ENCODE results near the gene R3HDM1. TPM values are rescaled to one million over a fixed set of nuclear protein-coding genes. Genes with fewer than 3 reads are reported as not detected.

R3HDM1 gene
- total RNA-seq, 4 donors from 2014 or later = 13.4 to 23.8 (median 20.1) TPM

DNA sequence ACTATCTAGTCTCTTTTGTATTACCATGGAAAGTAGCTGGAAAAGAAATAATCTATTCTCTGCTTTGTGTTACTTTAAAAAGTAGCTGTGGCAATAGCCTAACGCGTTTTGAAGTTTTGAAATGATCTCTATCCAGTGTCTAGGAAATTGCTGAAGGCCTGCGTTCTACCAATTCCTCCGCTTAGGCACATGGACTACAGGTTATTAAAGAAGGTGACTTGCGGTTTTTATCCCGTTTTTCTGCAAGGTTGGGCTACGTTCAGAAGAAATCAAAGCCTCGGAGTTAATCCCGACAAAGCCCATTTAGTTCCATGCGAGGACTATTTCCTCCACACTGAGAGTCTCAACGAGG, 209.7 kb downstream of the R3HDM1 start:
- no peak for DNase-seq
- WGBS, 2 donors = 81 to 84% methylated on average over 11 of the region's 11 CpGs
- Histone ChIP-seq H3K9me3 (no peaks in the 10 kb centered on the region), H3K4me1 (peaks cover 0 to 30% (median 25%) of the 10 kb centered on the region in 3 donors), H3K27ac (peak overlapping the region in 3 of 4 donors; percentile 95 to 100 (median 100)), H3K36me3 (no peaks in the 10 kb centered on the region), H3K4me3 (peak overlapping the region in 2 of 4 donors; percentile 95 to 97), H3K27me3 (no peaks in the 10 kb centered on the region)
- TF ChIP-seq, protein P1, sequence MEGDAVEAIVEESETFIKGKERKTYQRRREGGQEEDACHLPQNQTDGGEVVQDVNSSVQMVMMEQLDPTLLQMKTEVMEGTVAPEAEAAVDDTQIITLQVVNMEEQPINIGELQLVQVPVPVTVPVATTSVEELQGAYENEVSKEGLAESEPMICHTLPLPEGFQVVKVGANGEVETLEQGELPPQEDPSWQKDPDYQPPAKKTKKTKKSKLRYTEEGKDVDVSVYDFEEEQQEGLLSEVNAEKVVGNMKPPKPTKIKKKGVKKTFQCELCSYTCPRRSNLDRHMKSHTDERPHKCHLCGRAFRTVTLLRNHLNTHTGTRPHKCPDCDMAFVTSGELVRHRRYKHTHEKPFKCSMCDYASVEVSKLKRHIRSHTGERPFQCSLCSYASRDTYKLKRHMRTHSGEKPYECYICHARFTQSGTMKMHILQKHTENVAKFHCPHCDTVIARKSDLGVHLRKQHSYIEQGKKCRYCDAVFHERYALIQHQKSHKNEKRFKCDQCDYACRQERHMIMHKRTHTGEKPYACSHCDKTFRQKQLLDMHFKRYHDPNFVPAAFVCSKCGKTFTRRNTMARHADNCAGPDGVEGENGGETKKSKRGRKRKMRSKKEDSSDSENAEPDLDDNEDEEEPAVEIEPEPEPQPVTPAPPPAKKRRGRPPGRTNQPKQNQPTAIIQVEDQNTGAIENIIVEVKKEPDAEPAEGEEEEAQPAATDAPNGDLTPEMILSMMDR (IDR thresholded peaks at IDR 0.05) = no peak
- no peak for TF ChIP-seq POLR2A (IDR thresholded peaks at IDR 0.05)
- intact Hi-C loops (cut with DNase I) = no loop called here

DNA sequence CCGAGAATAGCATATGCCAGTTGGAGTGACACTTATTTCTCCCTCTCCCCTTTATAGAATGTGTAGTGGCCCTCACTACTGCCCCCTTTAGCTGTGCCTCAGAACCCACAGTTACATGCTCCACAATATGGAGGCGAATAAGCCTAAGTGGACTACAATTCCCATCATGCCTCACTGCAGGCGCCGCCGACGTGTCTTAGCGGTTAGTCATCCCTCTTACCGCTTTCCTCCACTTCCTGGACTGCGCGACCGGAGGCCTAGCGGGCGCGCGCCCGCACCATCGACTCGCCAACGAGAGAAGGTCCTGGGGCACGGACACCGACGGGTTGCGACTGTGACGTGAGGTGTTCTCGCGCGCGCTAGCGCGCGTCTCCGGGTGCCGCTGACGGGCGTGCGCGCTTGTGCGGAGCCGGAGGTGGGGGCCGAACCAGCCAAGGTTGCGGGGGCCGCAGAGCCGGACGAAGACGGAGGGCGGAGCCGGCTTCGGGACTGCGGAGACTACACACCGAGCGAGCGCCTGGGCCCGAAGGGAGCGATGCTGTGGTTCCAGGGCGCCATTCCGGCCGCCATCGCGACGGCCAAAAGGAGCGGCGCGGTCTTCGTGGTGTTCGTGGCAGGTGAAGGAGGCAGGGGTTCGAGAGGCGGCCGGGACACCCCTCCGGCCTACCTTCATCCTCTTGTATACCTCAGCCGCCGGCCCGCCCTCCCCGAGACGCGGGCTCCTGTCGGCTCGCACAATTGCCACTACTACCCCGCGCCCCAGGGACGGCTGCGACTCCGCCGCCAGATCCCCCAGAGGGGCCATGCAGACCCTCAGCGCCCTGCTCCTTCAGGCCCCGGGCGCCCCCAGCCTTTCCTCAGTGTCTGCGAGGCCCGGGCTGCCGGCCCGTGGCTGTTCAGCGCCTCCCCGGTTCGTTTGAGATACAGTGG, 210.4 kb downstream of the R3HDM1 start, which contains the start of gene UBXN4:
Gene UBXN4, plus strand, starts transcription at position 461 of the 930 bp plus-strand sequence. Its CDS starts 75 bp downstream, at position 536.
- peak; percentile 85 for DNase-seq
- Histone ChIP-seq H3K36me3 (no peaks in the 10 kb centered on the region), H3K4me3 (peak within 1 kb of the TSS; percentile 77 to 98 (median 96)), H3K4me1 (peaks cover 0 to 37% (median 25%) of the 10 kb centered on the region in 3 donors), H3K27ac (peak within 1 kb of the TSS; percentile 95 to 100 (median 100)), H3K9me3 (no peaks in the 10 kb centered on the region), H3K27me3 (no peaks in the 10 kb centered on the region)
- WGBS, 2 donors = 1% methylated on average over 33 to 45 of the region's 93 CpGs
- TF ChIP-seq, protein P1 (IDR thresholded peaks at IDR 0.05) = peak in 2 of 6 experiments; percentile 31 to 33
- TF ChIP-seq POLR2A (IDR thresholded peaks at IDR 0.05) = peak in 3 of 4 donors; percentile 46 to 95 (median 86)
- intact Hi-C loops (cut with DNase I) = no loop called here

DNA sequence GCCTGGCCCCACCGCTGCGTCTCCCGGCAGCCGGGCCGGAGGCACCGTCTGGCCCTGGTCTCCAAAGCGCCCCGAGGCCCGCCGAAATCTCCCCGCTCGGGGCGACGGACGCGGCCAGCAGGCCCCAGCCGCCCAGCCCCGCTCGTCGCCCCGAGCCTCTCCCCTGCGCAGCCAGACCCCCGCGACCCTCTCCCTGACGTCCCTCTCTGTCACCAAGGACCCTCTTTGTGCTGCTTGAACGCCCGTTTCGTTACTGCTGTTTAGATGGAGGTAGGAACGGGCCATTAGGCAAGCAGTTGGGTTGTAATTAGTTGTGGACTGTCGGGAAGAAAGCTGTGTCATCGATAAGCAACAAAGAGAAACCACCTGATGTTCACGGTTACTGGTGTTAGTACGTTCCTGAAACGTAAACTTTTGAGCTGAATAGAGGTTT, 211.1 kb downstream of the R3HDM1 start:
- TF ChIP-seq, protein P1 (IDR thresholded peaks at IDR 0.05) = no peak
- peak in 1 of 4 donors; percentile 34 for TF ChIP-seq POLR2A (IDR thresholded peaks at IDR 0.05)
- peaks cover 0 to 37% (median 25%) of the 10 kb centered on the region in 3 donors for H3K4me1 ChIP-seq
- H3K27me3 ChIP-seq = no peaks in the 10 kb centered on the region
- H3K36me3 ChIP-seq = peaks cover 0 to 2% (median 0%) of the 10 kb centered on the region in 3 donors
- H3K4me3 ChIP-seq = peak overlapping the region; percentile 77 to 98 (median 96)
- intact Hi-C loops (cut with DNase I) = no loop called here
- no peak for DNase-seq
- H3K9me3 ChIP-seq = no peaks in the 10 kb centered on the region
- 1% methylated on average over 15 to 16 of the region's 34 CpGs for WGBS, 2 donors
- peak overlapping the region; percentile 95 to 100 (median 100) for H3K27ac ChIP-seq

DNA sequence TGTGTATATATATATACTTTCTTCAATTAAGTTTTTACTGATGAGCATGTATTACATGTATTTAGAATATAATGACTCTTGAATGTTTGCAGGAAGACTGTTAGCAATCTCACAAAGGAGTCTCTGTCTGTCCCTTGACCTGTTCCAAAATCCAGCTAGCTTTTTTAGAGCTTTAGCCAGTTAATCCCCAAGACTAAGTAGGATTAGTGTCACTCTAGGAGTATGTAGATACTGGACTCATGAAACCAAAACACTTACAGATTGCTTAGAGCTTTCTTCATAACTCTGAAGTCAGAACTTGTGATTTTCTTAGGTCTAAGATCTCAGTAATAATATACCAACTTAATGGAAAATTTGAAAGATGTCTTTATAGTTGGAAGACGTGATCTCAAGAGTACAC, 212.6 kb downstream of the R3HDM1 start:
- Histone ChIP-seq H3K4me3 (peak overlapping the region in 2 of 4 donors; percentile 34 to 97), H3K27ac (peak overlapping the region in 1 of 4 donors; percentile 100)
- intact Hi-C loops (cut with DNase I) = no loop called here

More for the DNA sequence above, 212.6 kb downstream of the R3HDM1 start:
- 53 to 81% methylated on average over 1 of the region's 1 CpG for WGBS, 2 donors
- H3K9me3 ChIP-seq = no peaks in the 10 kb centered on the region
- H3K36me3 ChIP-seq = peaks cover 0 to 16% (median 2%) of the 10 kb centered on the region in 3 donors
- TF ChIP-seq, protein P1 (IDR thresholded peaks at IDR 0.05) = no peak
- TF ChIP-seq POLR2A (IDR thresholded peaks at IDR 0.05) = no peak
- no peaks in the 10 kb centered on the region for H3K27me3 ChIP-seq
- no peak for DNase-seq
- H3K4me1 ChIP-seq = peaks cover 0 to 37% (median 25%) of the 10 kb centered on the region in 3 donors

Measured in esophagus squamous epithelium (tissue), 5 donors.